PC-9 (cell line): ENCODE measurements around the gene GID8. TPM values are rescaled to one million over a fixed set of nuclear protein-coding genes. Genes with fewer than 3 reads are reported as not detected.
A peak's percentile ranks its signal among the peaks of the same experiment; 100 is the strongest.

Experiments
- BruUV-seq: library from RNA; stranded (reverse); fragments of 400-500 nt; replicated peaks from 2 replicates; lab custom pipeline; 2021; lab: Mats Ljungman, UMichigan
- CTCF ChIA-PET: fragments of 300-600 bp; sonication (Branson Sonifier 250); formaldehyde crosslinking; loops from one replicate; lab custom pipeline; 2022; ENCODE audit warnings: antibody characterized with exemption; lab: Charles Lee
- POLR2A ChIA-PET: fragments of 300-600 bp; sonication (Branson Sonifier 250); formaldehyde crosslinking; loops from one replicate; lab custom pipeline; 2022; ENCODE audit warnings: antibody characterized with exemption; ENCODE audit not compliant: unreplicated experiment; lab: Charles Lee
- DNase-seq, 2 experiments: peaks; one replicate each; pipeline versions ENCODE4 v3.0.0 to v3.0.0-alpha.2; 2015 to 2022; ENCODE audit warnings: mixed read lengths in 1 of 2
- H2AFZ ChIP-seq: fragments of 200-600 bp; sonication (generic); 2 replicates; pipeline ENCODE4 v1.8.1; 2017; ENCODE audit warnings: antibody characterized with exemption
- H3F3A ChIP-seq: fragments of 200-600 bp; sonication (generic); 2 replicates; pipeline ENCODE4 v1.8.1; 2017; ENCODE audit warnings: antibody characterized with exemption, mild to moderate bottlenecking, low read depth; ENCODE audit not compliant: insufficient read depth
- H3K27ac ChIP-seq: fragments of 200-600 bp; sonication (generic); 2 replicates; pipeline ENCODE4 v1.6.1; 2016; ENCODE audit warnings: mixed run types
- H3K27me3 ChIP-seq: fragments of 200-600 bp; sonication (generic); 2 replicates; pipeline ENCODE4 v1.6.1; 2016; ENCODE audit warnings: low read depth, mixed run types; ENCODE audit not compliant: insufficient read depth
- H3K36me3 ChIP-seq: fragments of 200-600 bp; sonication (generic); 2 replicates; pipeline ENCODE4 v1.6.1; 2016; ENCODE audit warnings: low read depth, mixed run types
- H3K4me1 ChIP-seq: fragments of 200-600 bp; sonication (generic); replicated peaks from 2 replicates; pipeline ENCODE4 v1.6.1; 2016; ENCODE audit warnings: mixed run types; ENCODE audit not compliant: insufficient read depth
- H3K4me2 ChIP-seq: fragments of 200-600 bp; sonication (generic); 2 replicates; pipeline ENCODE4 v1.6.1; 2017; ENCODE audit warnings: mixed run types
- H3K4me3 ChIP-seq: fragments of 200-600 bp; sonication (generic); 2 replicates; pipeline ENCODE4 v1.6.1; 2016; ENCODE audit warnings: mixed run types
- H3K79me2 ChIP-seq: fragments of 200-600 bp; sonication (generic); 2 replicates; pipeline ENCODE4 v1.6.1; 2017; ENCODE audit warnings: low read depth, mixed run types
- H3K9me2 ChIP-seq: fragments of 200-600 bp; sonication (generic); 2 replicates; pipeline ENCODE4 v1.8.1; 2017; ENCODE audit warnings: mild to moderate bottlenecking; ENCODE audit not compliant: insufficient read depth
- H3K9me3 ChIP-seq: fragments of 200-600 bp; sonication (generic); 2 replicates; pipeline ENCODE4 v1.8.1; 2016; ENCODE audit warnings: low read depth; ENCODE audit not compliant: insufficient read depth
- H4K20me1 ChIP-seq: fragments of 200-600 bp; sonication (generic); 2 replicates; pipeline ENCODE4 v1.8.1; 2017; ENCODE audit not compliant: insufficient read depth
- EZH2 ChIP-seq: fragments of 200-600 bp; sonication (generic); IDR thresholded peaks from 2 replicates; pipeline ENCODE4 v1.8.0; 2017; ENCODE audit warnings: antibody characterized with exemption, low read depth
- intact Hi-C: fragments of 100-400 bp; cut with micrococcal nuclease; formaldehyde crosslinking; loops from one replicate; pipeline ENCODE4 v1.10.0; 2022; ENCODE audit not compliant: unreplicated experiment
- total RNA-seq: library from RNA; stranded (reverse); gene quantifications from 2 replicates; pipeline ENCODE4 v1.2.3, GENCODE V29; 2021
- TF ChIP-seq, protein P1 (sequence below): fragments of 200-600 bp; sonication (generic); conservative IDR thresholded peaks from 2 replicates; pipeline ENCODE4 v1.6.1; 2017; ENCODE audit warnings: mixed run types, antibody characterized with exemption, mild to moderate bottlenecking, moderate library complexity

GID8 gene
- total RNA-seq, 1 experiment from 2014 or later, result 45.7 TPM

DNA sequence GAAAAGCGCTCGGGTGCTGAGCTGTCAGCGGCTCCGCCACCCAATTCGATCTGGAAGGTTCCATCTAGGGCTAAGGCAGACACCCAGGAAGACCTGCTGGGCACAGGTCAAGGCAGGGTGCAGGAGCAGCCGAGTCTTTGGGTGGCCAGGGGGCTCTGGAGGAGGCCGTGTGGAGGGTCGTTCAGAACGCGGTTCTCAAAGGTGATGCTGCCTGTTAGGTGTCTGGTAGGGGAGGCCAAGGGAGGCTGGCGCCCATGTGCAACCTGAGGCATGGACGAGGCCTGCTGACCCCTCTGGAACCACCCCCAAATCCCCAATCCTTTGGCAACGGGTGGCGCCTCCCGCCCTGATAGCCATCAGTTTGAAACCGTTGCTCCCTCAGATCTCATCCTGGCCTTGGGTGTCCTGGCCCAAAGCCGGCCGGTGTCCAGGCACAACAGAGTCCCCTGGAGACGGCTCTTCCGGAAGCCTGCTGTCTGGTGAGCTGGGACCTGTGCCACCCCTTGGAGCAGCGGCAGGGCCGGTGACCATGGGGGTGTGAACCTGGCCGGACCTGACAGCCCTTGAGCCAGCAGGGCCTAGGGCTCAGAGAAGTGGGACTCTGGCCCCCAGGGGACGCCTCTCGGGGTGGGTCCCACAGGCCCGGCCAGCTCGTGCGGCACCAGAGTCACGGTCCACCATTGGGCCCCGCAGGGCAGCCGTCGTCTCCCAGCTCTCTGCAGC, 25.1 kb downstream of the GID8 start:
- Histone ChIP-seq H3K36me3 (no peaks in the 10 kb centered on the region), H3K4me2 (no peak overlapping the region), H3K4me3 (no peak overlapping the region), H3K4me1 (no peaks in the 10 kb centered on the region), H3K79me2 (no peaks in the 10 kb centered on the region), H3F3A (no peaks in the 10 kb centered on the region), H4K20me1 (peaks cover 16% of the 10 kb centered on the region), H3K27me3 (peaks cover 90% of the 10 kb centered on the region), H3K9me3 (no peaks in the 10 kb centered on the region), H3K27ac (no peak overlapping the region), H3K9me2 (no peaks in the 10 kb centered on the region), H2AFZ (no peak overlapping the region)
- BruUV-seq, result no TSS peak
- ChIA-PET CTCF (no interaction called here), POLR2A (no interaction called here)
- intact Hi-C loops, result no loop called here
- no peak for TF ChIP-seq EZH2
- TF ChIP-seq, protein P1, sequence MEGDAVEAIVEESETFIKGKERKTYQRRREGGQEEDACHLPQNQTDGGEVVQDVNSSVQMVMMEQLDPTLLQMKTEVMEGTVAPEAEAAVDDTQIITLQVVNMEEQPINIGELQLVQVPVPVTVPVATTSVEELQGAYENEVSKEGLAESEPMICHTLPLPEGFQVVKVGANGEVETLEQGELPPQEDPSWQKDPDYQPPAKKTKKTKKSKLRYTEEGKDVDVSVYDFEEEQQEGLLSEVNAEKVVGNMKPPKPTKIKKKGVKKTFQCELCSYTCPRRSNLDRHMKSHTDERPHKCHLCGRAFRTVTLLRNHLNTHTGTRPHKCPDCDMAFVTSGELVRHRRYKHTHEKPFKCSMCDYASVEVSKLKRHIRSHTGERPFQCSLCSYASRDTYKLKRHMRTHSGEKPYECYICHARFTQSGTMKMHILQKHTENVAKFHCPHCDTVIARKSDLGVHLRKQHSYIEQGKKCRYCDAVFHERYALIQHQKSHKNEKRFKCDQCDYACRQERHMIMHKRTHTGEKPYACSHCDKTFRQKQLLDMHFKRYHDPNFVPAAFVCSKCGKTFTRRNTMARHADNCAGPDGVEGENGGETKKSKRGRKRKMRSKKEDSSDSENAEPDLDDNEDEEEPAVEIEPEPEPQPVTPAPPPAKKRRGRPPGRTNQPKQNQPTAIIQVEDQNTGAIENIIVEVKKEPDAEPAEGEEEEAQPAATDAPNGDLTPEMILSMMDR, result no peak
- no peak for DNase-seq

DNA sequence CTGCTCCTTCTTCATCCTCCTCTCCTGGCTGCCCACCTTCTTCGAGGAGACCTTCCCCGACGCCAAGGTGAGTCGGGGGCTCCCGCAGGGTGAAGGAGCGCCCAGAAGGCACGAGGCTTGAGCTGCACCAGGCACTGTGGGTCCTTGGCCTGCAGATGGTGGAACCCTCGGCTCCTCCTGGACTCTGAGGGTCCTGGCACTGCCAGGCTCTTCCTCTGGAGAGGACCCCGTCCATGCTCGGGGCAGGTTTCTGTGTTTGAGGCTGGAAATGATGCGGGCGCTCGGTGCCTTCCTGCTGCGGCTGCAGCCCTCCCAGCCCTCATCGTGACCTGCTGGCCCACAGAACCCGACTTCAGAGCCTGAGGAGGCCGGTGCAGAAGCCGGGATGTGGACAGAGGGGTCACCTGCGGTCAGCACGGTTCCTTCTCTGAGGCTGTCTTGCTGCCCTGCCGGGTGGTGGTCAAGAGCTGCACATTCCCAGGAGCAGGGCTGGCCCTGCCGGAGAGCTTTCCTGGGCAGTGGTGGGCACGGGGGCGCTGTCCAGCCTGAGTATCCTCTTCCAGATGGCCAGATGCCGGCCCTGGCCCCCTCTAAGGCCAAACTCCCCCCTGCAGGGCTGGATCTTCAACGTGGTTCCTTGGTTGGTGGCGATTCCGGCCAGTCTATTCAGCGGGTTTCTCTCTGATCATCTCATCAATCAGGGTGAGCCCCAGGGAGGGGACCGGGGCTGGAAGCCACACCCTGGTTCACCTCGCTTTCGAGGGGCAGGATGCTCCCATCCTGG, 25.9 kb downstream of the GID8 start:
- Histone ChIP-seq H3K4me3 (no peak overlapping the region), H3K4me1 (no peaks in the 10 kb centered on the region), H4K20me1 (peaks cover 12% of the 10 kb centered on the region), H3K9me3 (no peaks in the 10 kb centered on the region), H3K4me2 (no peak overlapping the region), H3K27me3 (peaks cover 95% of the 10 kb centered on the region), H3F3A (no peaks in the 10 kb centered on the region), H3K79me2 (no peaks in the 10 kb centered on the region), H2AFZ (no peak overlapping the region), H3K36me3 (no peaks in the 10 kb centered on the region), H3K27ac (no peak overlapping the region), H3K9me2 (no peaks in the 10 kb centered on the region)
- CTCF ChIA-PET, result no interaction called here
- POLR2A ChIA-PET, result no interaction called here
- BruUV-seq, result no TSS peak
- intact Hi-C loops, result no loop called here
- TF ChIP-seq EZH2, result peak; percentile 47; the same call in 1 of the 2 replicates
- TF ChIP-seq, protein P1, result no peak
- DNase-seq, result no peak

DNA sequence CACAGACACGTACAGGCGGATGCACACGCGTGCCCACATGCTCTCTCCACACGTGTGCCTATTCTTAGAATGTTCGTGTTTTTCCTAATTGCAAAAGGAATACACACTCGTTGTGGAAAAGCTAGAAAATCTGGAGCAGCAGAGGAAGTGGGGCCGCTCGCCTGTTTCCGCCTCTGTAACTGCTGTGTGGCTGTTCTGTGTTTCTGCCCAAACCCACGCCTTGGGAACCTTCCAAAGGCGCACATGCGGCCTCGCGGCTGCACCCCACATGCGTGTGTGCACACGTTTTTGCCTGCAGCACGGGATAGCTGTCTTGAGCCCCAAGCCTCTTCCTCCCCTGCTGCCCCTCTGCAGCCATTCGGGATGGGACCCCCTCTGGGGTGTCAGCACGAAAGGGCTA, 26.8 kb downstream of the GID8 start:
- intact Hi-C loops, result no loop called here
- BruUV-seq, result no TSS peak
- Histone ChIP-seq H2AFZ (no peak overlapping the region), H3K4me3 (no peak overlapping the region), H3K4me2 (no peak overlapping the region), H3K36me3 (no peaks in the 10 kb centered on the region), H3F3A (no peaks in the 10 kb centered on the region), H4K20me1 (peaks cover 7% of the 10 kb centered on the region), H3K79me2 (no peaks in the 10 kb centered on the region), H3K27me3 (peaks cover 95% of the 10 kb centered on the region), H3K27ac (no peak overlapping the region), H3K4me1 (no peaks in the 10 kb centered on the region), H3K9me2 (no peaks in the 10 kb centered on the region), H3K9me3 (no peaks in the 10 kb centered on the region)
- no peak for TF ChIP-seq EZH2
- TF ChIP-seq, protein P1, result no peak
- ChIA-PET CTCF (no interaction called here), POLR2A (no interaction called here)
- DNase-seq, result no peak
